Tibial nerve (tissue), 4 donors: Measurements from ENCODE around the gene ATAD3A. TPM values are rescaled to one million over a fixed set of nuclear protein-coding genes. Genes with fewer than 3 reads are reported as not detected.
"Not testable (repeated sequence)": the region's sequence is repeated elsewhere in the genome, so short reads cannot be mapped to it uniquely, and the experiment has no call there.

Experiments
- DNase-seq, 2 donors: peaks; one replicate each; pipeline ENCODE4 v3.0.0-alpha.2; 2019; ENCODE audit warnings: low spot score in 2 of 2
- H3K27ac ChIP-seq, 4 donors: fragments of 200-600 bp; sonication (generic) in 3 of 4; one replicate each; pipeline ENCODE4 v1.5.1; 2017 to 2019; ENCODE audit warnings: mild to moderate bottlenecking in 1 of 4
- H3K27me3 ChIP-seq, 2 donors: fragments of 200-600 bp; sonication (generic) in 1 of 2; one replicate each; pipeline versions ENCODE4 v1.5.1 to v1.6.0; 2017 to 2019
- H3K36me3 ChIP-seq, 3 donors: fragments of 200-600 bp; sonication (generic); one replicate each; pipeline ENCODE4 v1.5.1; 2018 to 2019
- H3K4me1 ChIP-seq, 4 donors: fragments of 200-600 bp; sonication (generic) in 3 of 4; one replicate each; pipeline ENCODE4 v1.5.1; 2017 to 2019
- H3K4me3 ChIP-seq, 4 donors: fragments of 200-600 bp; sonication (generic) in 3 of 4; one replicate each; pipeline ENCODE4 v1.5.1; 2017 to 2019; ENCODE audit warnings: mild to moderate bottlenecking in 1 of 4, moderate library complexity in 1 of 4
- H3K9me3 ChIP-seq, 4 donors: fragments of 200-600 bp; sonication (generic) in 3 of 4; one replicate each; pipeline ENCODE4 v1.5.1; 2017 to 2019
- EP300 ChIP-seq, 2 donors: sonication (generic); formaldehyde crosslinking; IDR thresholded peaks; one replicate each; pipeline ENCODE4 v1.6.1; 2017; ENCODE audit warnings: antibody characterized with exemption in 2 of 2, mild to moderate bottlenecking in 1 of 2
- POLR2A ChIP-seq, 2 donors: fragments of 450-650 bp; IDR thresholded peaks; one replicate each; pipeline ENCODE4 v1.6.1; 2017; ENCODE audit warnings: antibody characterized with exemption in 2 of 2, mild to moderate bottlenecking in 2 of 2, moderate library complexity in 2 of 2
- WGBS, 2 donors: methylation state at CpG; one replicate each; pipeline ENCODE4 v1.1.5; 2018; 5-methylcytosine and 5-hydroxymethylcytosine counted together
- total RNA-seq, 4 donors: library from RNA; depleted of rRNA; stranded (reverse); fragments of >200 nt; gene quantifications; one replicate each; pipeline ENCODE4 v1.1.0, GENCODE V29; 2016
- TF ChIP-seq, protein P1 (sequence below), 5 experiments: fragments of 200-600 bp in 3 of 5; fragments of 450-650 bp in 2 of 5; sonication (generic) in 3 of 5; IDR thresholded peaks; one replicate each; pipeline ENCODE4 v1.5.1; 2016 to 2019; ENCODE audit warnings: antibody characterized with exemption in 5 of 5, mild to moderate bottlenecking in 3 of 5, moderate library complexity in 2 of 5

ATAD3A gene
- total RNA-seq, 4 donors from 2014 or later = 19.6 to 47.4 (median 27.0) TPM

- Histone ChIP-seq H3K9me3 (no peaks in the 10 kb centered on the region), H3K36me3 (peaks cover 0 to 3% (median 0%) of the 10 kb centered on the region in 3 donors), H3K27me3 (no peaks in the 10 kb centered on the region), H3K4me3 (peak within 1 kb of the TSS; percentile 62 to 91 (median 76)), H3K27ac (peak within 1 kb of the TSS; percentile 67 to 86 (median 84)), H3K4me1 (peaks cover 0 to 29% (median 12%) of the 10 kb centered on the region in 4 donors)
- peak; percentile 85 to 88 for DNase-seq
- TF ChIP-seq POLR2A (IDR thresholded peaks at IDR 0.05) (peak in 1 of 2 donors; percentile 33), EP300 (IDR thresholded peaks at IDR 0.05) (peak; percentile 93 to 94)
- TF ChIP-seq, protein P1, sequence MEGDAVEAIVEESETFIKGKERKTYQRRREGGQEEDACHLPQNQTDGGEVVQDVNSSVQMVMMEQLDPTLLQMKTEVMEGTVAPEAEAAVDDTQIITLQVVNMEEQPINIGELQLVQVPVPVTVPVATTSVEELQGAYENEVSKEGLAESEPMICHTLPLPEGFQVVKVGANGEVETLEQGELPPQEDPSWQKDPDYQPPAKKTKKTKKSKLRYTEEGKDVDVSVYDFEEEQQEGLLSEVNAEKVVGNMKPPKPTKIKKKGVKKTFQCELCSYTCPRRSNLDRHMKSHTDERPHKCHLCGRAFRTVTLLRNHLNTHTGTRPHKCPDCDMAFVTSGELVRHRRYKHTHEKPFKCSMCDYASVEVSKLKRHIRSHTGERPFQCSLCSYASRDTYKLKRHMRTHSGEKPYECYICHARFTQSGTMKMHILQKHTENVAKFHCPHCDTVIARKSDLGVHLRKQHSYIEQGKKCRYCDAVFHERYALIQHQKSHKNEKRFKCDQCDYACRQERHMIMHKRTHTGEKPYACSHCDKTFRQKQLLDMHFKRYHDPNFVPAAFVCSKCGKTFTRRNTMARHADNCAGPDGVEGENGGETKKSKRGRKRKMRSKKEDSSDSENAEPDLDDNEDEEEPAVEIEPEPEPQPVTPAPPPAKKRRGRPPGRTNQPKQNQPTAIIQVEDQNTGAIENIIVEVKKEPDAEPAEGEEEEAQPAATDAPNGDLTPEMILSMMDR (IDR thresholded peaks at IDR 0.05) = peak in 2 of 5 experiments; percentile 23 to 38
- 0 to 2% methylated on average over 13 to 16 of the region's 87 CpGs for WGBS, 2 donors
Measured at GRCh38 chr1:1471389-1472052, 40.4 kb upstream of the ATAD3A start, which contains the start of gene ATAD3B. Gene ATAD3B, plus strand, starts transcription at chr1:1471765. Its CDS starts 120 bp downstream, at chr1:1471885.

- H3K4me1 ChIP-seq = peaks cover 0 to 29% (median 12%) of the 10 kb centered on the region in 4 donors
- not testable (repeated sequence) for H3K36me3 ChIP-seq, H3K27me3 ChIP-seq, DNase-seq, H3K9me3 ChIP-seq
- peak overlapping the region in 2 of 4 donors; percentile 85 to 86 for H3K27ac ChIP-seq
- 18% methylated on average over 11 to 13 of the region's 65 CpGs for WGBS, 2 donors
- peak overlapping the region; percentile 52 to 91 (median 76) for H3K4me3 ChIP-seq
Measured at GRCh38 chr1:1472053-1472876, 39.7 kb upstream of the ATAD3A start.

GRCh38 chr1:1476011-1476410, 36.0 kb upstream of the ATAD3A start:
- not testable (repeated sequence) for H3K27me3 ChIP-seq, H3K9me3 ChIP-seq, DNase-seq, H3K4me3 ChIP-seq, H3K27ac ChIP-seq
- H3K4me1 ChIP-seq = peaks cover 0 to 23% (median 9%) of the 10 kb centered on the region in 4 donors
- H3K36me3 ChIP-seq = peaks cover 0 to 42% (median 10%) of the 10 kb centered on the region in 3 donors
- WGBS, 2 donors = 87 to 88% methylated on average over 10 to 13 of the region's 17 CpGs

DNA sequence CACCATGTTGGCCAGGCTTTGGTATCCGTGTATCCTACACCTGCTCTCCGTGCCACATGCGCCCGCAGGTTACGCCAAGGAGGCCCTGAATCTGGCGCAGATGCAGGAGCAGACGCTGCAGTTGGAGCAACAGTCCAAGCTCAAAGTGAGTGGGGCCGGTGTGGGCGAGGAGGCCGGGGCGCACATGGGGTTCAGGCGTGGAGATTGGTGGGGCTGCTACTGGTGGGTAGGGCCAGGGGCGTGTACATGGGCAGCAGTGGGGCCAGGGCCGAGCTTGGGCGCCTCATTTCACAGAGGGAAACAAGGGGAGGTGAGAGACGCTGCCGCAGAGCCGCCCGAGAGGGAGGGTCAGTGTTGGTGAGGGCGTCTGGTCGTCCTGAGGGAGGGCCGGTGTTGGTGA, 34.8 kb upstream of the ATAD3A start:
- Histone ChIP-seq H3K9me3 (no peaks in the 10 kb centered on the region), H3K27me3 (no peaks in the 10 kb centered on the region), H3K27ac (no peak overlapping the region), H3K4me3 (no peak overlapping the region), H3K4me1 (peaks cover 0 to 22% (median 8%) of the 10 kb centered on the region in 4 donors), H3K36me3 (peaks cover 0 to 48% (median 10%) of the 10 kb centered on the region in 3 donors)
- TF ChIP-seq EP300 (IDR thresholded peaks at IDR 0.05) = no peak
- TF ChIP-seq, protein P1 (IDR thresholded peaks at IDR 0.05) = no peak
- no peak for TF ChIP-seq POLR2A (IDR thresholded peaks at IDR 0.05)
- DNase-seq = no peak
- 94% methylated on average over 22 of the region's 22 CpGs for WGBS, 2 donors

DNA sequence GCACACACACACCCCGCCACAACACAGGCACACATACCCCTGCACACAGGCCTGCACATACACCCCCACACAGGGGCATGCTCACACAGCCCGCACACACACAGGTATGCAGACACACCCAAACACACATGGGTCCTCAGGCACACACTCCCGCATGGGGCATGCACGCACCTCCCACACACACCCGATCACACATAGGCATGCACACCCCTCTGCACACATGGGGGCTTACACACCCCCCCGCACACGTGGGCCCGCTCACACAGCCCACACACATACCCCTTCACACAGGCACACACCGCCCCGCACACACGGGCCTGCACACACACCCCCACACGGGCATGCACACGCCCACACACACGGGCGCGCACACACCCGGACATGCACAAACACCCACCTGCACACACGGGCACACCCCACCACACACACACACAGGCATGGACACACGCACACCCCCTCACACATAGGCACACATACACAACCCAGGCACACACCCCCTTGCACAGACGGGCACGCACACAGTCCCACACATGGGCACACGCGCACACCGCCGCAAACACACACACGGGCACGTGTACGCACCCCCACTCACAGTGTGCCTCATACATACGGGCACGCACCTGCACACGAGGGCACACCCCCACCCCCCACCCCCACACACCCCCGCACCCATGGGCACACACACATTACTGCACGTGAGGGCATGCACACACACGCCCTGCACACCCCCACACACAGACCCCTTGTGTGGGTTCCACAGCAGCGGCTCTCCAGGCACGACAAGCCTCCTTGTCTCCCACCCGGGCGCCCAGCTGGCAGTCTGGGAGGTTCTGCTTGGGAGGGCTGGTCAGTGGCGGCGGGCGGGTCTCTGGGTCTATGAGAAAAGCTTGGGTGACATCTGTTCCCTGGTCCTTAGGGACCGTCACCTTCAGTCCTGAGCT, 32.1 kb upstream of the ATAD3A start:
- Histone ChIP-seq H3K4me1 (no peaks in the 10 kb centered on the region), H3K9me3 (no peaks in the 10 kb centered on the region), H3K27me3 (no peaks in the 10 kb centered on the region), H3K36me3 (peaks cover 0 to 74% (median 10%) of the 10 kb centered on the region in 3 donors), H3K4me3 (no peak overlapping the region), H3K27ac (no peak overlapping the region)
- DNase-seq = no peak
- WGBS, 2 donors = 93% methylated on average over 38 to 42 of the region's 42 CpGs
- TF ChIP-seq EP300 (IDR thresholded peaks at IDR 0.05) = no peak
- TF ChIP-seq POLR2A (IDR thresholded peaks at IDR 0.05) = no peak
- TF ChIP-seq, protein P1 (IDR thresholded peaks at IDR 0.05) = no peak

DNA sequence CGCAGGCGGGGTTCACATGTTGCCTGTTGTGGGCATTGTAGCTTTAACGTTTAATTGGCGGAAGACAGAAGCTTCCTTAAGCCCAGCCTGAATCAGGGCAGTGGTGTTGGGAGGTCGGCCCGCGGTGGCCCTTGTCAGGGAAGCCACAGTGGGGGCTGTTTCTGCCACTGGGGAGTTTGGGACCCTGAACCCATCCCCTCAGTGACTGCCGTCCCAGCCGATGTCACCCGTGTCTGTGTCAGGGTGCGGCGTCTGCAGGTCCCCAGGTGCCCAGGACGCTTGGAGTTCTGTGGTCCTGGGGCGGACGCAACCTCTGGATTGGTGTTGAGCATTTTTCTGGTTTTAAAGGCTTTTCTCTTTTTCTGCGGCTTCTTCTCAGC, 31.5 kb upstream of the ATAD3A start:
- not testable (repeated sequence) for H3K27me3 ChIP-seq, H3K27ac ChIP-seq, DNase-seq, H3K4me3 ChIP-seq, H3K9me3 ChIP-seq, H3K4me1 ChIP-seq
- H3K36me3 ChIP-seq = peaks cover 0 to 80% (median 11%) of the 10 kb centered on the region in 3 donors
- 95 to 98% methylated on average over 14 to 15 of the region's 16 CpGs for WGBS, 2 donors

DNA sequence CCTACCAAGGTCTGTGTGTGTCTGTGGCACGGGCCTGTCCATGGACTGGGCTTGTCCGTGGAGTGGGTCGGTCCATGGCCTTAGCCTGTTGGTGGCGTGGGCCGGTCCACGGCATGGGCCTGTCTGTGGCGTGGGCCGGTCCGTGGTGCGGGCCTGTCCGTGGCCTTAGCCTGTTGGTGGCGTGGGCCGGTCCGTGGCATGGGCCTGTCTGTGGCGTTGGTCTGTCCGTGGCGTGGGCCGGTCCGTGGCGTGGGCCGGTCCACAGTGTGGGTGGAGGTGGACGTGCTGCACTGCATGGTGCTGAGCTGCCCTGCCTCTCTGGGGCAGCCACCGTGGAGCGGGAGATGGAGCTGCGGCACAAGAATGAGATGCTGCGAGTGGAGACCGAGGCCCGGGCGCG, 30.2 kb upstream of the ATAD3A start:
- peaks cover 0 to 88% (median 14%) of the 10 kb centered on the region in 3 donors for H3K36me3 ChIP-seq
- H3K9me3 ChIP-seq, H3K4me1 ChIP-seq, H3K4me3 ChIP-seq, H3K27me3 ChIP-seq, H3K27ac ChIP-seq, DNase-seq: not testable (repeated sequence)
- 95 to 96% methylated on average over 17 to 26 of the region's 30 CpGs for WGBS, 2 donors
